Heart left ventricle (tissue), 16 donors: ENCODE measurements around the gene ZMIZ1. TPM values are rescaled to one million over a fixed set of nuclear protein-coding genes. Genes with fewer than 3 reads are reported as not detected.
A peak's percentile ranks its signal among the peaks of the same experiment; 100 is the strongest.

Source experiments
- ATAC-seq, 4 donors: fragments of 200-7000 bp; cut with Tn5 transposase; one replicate each; pipeline ENCODE4 v1.9.1; 2020 to 2022; ENCODE audit warnings: moderate library complexity in 4 of 4, mild to moderate bottlenecking in 3 of 4, moderate number of reproducible peaks in 1 of 4
- DNase-seq, 5 donors: peaks; one replicate each; pipeline ENCODE4 v3.0.0-alpha.2; 2020
- H3K27ac ChIP-seq, 12 donors: fragments of 200-600 bp; sonication (generic) in 4 of 12; one replicate each; pipeline versions ENCODE4 v1.5.0 to v1.8.0; 2016 to 2022; ENCODE audit warnings: mild to moderate bottlenecking in 2 of 12
- H3K27me3 ChIP-seq, 9 donors: fragments of 200-600 bp; sonication (generic) in 2 of 9; one replicate each; pipeline versions ENCODE4 v1.5.1 to v1.8.0; 2016 to 2022; ENCODE audit warnings: mild to moderate bottlenecking in 3 of 9
- H3K36me3 ChIP-seq, 9 donors: fragments of 200-600 bp; sonication (generic) in 2 of 9; one replicate each; pipeline versions ENCODE4 v1.5.0 to v1.8.0; 2018 to 2022; ENCODE audit warnings: mild to moderate bottlenecking in 2 of 9
- H3K4me1 ChIP-seq, 12 donors: fragments of 200-600 bp; sonication (generic) in 4 of 12; one replicate each; pipeline versions ENCODE4 v1.5.0 to v1.8.0; 2016 to 2022; ENCODE audit warnings: mild to moderate bottlenecking in 3 of 12
- H3K4me3 ChIP-seq, 12 donors: fragments of 200-600 bp; sonication (generic) in 4 of 12; one replicate each; pipeline versions ENCODE4 v1.5.0 to v1.8.0; 2017 to 2022; ENCODE audit warnings: mild to moderate bottlenecking in 9 of 12, moderate library complexity in 4 of 12
- H3K9me3 ChIP-seq, 12 donors: fragments of 200-600 bp; sonication (generic) in 4 of 12; one replicate each; pipeline versions ENCODE4 v1.5.0 to v1.8.0; 2016 to 2022; ENCODE audit warnings: mild to moderate bottlenecking in 1 of 12
- POLR2A ChIP-seq, 2 donors: fragments of 450-650 bp; IDR thresholded peaks; one replicate each; pipeline ENCODE4 v1.6.1; 2017; ENCODE audit warnings: antibody characterized with exemption in 2 of 2, mild to moderate bottlenecking in 2 of 2, moderate library complexity in 2 of 2
- WGBS, 4 donors: extraction: QIAGEN DNeasy Blood & Tissue Kit in 2 of 4; methylation state at CpG; one replicate each; pipeline versions ENCODE4 v1.1.5 to v1.1.7; 2013 to 2018; 5-methylcytosine and 5-hydroxymethylcytosine counted together
- intact Hi-C, 10 donors: fragments of 100-400 bp; cut with DNase I; formaldehyde crosslinking; loops; one replicate each; pipeline versions ENCODE4 v1.11.1 to v1.14.2; 2022
- polyA plus RNA-seq, 2 donors: library from polyadenylated mRNA; stranded (reverse); fragments of 200-250 nt; gene quantifications; one replicate each; pipeline ENCODE4 v1.2.3, GENCODE V29; 2013
- total RNA-seq, 9 donors: library from RNA; depleted of rRNA in 2 of 9; stranded (reverse); fragments of >200 nt in 2 of 9; fragmentation: NEBNext Ultra II Directional in 3 of 9; extraction: Animal tissue kit (Norgen Biotek cat#: 25700) in 3 of 9; gene quantifications; one replicate each; pipeline versions ENCODE4 v1.1.0 to v1.2.4, GENCODE V29; 2016 to 2023
- TF ChIP-seq, protein P1 (sequence below), 12 donors: fragments of 200-600 bp; sonication (generic) in 4 of 12; IDR thresholded peaks; one replicate each; pipeline versions ENCODE4 v1.5.0 to v1.8.0; 2018 to 2022; ENCODE audit warnings: antibody characterized with exemption in 12 of 12, mild to moderate bottlenecking in 5 of 12
- donor health status: ischemic (EF 13 %, LVEDD 7.1; RV severe dilation, severe dysfunction).
- donor health status: healthy with polysubstance abuse.
- donor health status: DM: no; HTN: yes; CAD: no.
- donor health status: DM: no; HTN: no; CAD: no.
- donor health status: ischemic (EF 25% LVEDD 6.9; RV normal size, moderate dysfunction).
- donor health status: ischemic (EF 25% LVEDD 5.7; RV mildly dilated, moderate dysfunction).
- donor health status: healthy.
- donor health status: DM: yes; HTN: yes; CAD: no.
- donor health status: ischemic (EF 35%, LVEDD 5.7; RV mildly dilated, moderate dysfunction).
- donor health status: nonischemic (EF 11% LVEDD 7.7; RV severe dilation, severe dysfunction).
- donor health status: DM: yes; HTN: yes; CAD: no.
- donor health status: PGD.
- donor health status: ischemic (EF 29% LVEDD 5.4; RV normal size, mild dysfunction).
- donor health status: nonischemic (EF 23%, LVEDD 6.1; RV moderate dilation, normal function).

ZMIZ1 gene
- total and polyA plus RNA-seq, 11 donors, result 19.7 to 75.4 (median 49.2) TPM

DNA sequence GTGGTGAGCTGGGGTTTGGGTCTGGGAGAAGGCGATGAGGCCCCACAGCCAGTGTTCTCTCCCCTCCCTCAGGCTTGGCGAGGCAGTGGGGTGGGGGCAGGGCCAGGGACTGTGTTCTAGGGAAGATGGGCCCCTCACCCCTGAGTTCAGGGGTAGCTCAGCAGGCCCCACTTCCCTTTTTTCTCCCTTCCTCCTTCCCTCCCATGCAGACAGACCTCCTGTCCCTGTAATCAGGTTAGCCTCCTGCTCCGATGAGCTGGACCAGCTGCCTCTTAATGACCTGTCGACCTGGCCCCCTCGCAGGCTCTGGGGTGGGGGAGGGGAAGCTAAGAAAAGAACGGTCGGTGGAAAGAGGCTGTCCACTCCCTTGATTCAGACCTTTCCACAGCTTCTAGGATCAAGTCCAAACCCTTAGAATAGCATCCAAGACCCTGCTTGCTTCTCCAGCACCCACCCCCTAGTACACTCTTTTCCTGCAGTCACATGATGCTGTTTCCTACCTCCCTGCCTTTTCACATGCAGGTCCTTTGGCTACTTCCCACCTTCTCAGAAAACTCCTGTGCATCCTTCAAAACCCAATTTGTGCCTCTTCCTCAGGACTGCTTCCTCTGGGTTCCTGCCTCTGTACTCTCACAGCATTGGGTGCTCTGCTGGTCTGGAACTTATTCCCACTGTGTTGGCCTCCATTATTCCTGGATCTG is 64.1 kb downstream of the ZMIZ1 start:
- Histone ChIP-seq H3K9me3 (no peaks in the 10 kb centered on the region), H3K27me3 (no peaks in the 10 kb centered on the region), H3K36me3 (peaks cover 0 to 16% (median 0%) of the 10 kb centered on the region in 9 donors), H3K4me1 (peaks cover 29 to 100% (median 96%) of the 10 kb centered on the region in 12 donors), H3K27ac (peak overlapping the region in 11 of 12 donors; percentile 30 to 97 (median 91)), H3K4me3 (no peak overlapping the region)
- intact Hi-C loops, result loop anchor here in 6 of 10 donors (5.0 to 10.0 kb wide), 5 partner anchors 48 to 62 kb away; no protein-coding TSS in a partner anchor
- WGBS, 4 donors, result 39 to 51% (median 48%) methylated on average over 6 to 7 of the region's 7 CpGs
- DNase-seq (no peak), ATAC-seq (no peak)
- TF ChIP-seq POLR2A (IDR thresholded peaks at IDR 0.05), result no peak
- TF ChIP-seq, protein P1, sequence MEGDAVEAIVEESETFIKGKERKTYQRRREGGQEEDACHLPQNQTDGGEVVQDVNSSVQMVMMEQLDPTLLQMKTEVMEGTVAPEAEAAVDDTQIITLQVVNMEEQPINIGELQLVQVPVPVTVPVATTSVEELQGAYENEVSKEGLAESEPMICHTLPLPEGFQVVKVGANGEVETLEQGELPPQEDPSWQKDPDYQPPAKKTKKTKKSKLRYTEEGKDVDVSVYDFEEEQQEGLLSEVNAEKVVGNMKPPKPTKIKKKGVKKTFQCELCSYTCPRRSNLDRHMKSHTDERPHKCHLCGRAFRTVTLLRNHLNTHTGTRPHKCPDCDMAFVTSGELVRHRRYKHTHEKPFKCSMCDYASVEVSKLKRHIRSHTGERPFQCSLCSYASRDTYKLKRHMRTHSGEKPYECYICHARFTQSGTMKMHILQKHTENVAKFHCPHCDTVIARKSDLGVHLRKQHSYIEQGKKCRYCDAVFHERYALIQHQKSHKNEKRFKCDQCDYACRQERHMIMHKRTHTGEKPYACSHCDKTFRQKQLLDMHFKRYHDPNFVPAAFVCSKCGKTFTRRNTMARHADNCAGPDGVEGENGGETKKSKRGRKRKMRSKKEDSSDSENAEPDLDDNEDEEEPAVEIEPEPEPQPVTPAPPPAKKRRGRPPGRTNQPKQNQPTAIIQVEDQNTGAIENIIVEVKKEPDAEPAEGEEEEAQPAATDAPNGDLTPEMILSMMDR (IDR thresholded peaks at IDR 0.05), result no peak

DNA sequence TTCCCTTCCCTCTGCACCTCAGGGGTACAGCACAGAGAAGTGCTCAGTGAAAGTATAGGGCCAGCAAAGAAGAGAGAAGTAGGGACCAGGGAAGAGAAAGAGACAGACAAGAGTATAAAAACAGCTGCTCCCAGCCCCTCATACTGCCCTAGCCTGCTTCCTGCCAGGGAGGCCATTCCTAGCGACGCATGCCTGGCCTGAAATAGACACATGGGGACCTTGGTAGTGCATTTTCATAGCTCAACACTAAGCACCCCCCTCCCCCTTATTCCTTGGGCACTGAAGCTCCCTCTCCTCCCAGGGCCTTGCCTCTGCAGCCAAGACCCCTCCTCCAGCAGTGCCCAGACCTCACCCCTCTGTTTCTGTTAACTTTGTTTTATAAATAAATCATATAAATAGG is 64.7 kb downstream of the ZMIZ1 start:
- peak overlapping the region in 11 of 12 donors; percentile 11 to 97 (median 91) for H3K27ac ChIP-seq
- no peak for DNase-seq
- intact Hi-C loops, result loop anchor here in 6 of 10 donors (5.0 to 10.0 kb wide), 5 partner anchors 49 to 61 kb away; no protein-coding TSS in a partner anchor

DNA sequence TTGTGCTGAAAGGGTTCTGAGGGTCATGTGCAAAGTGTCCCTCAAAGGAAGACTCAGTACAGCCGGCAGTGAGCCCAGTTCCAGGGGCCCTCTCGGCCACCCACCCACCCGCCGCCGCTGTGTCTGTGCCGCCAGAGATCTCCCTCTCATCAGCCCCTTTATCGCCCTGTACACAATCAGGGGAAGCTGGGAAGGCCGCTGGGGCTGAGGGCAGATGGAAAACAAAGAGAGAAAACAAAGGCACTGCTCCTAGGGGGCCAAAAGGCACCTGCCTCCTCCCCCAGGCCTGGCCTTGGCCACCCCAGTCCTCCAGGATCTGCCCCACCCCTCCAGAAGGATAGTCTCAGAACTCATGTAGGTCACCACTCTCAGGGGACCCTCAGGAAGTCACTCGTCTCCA is 67.0 kb downstream of the ZMIZ1 start:
- no peaks in the 10 kb centered on the region for H3K27me3 ChIP-seq
- H3K4me1 ChIP-seq, result peaks cover 46 to 100% (median 96%) of the 10 kb centered on the region in 12 donors
- no peak overlapping the region for H3K4me3 ChIP-seq
- H3K27ac ChIP-seq, result peak overlapping the region; percentile 20 to 97 (median 88)
- 16 to 51% (median 24%) methylated on average over 2 to 9 of the region's 9 CpGs for WGBS, 4 donors
- H3K9me3 ChIP-seq, result no peaks in the 10 kb centered on the region
- peaks cover 0 to 23% (median 10%) of the 10 kb centered on the region in 9 donors for H3K36me3 ChIP-seq
- intact Hi-C loops, result loop anchor here in 5 of 10 donors (5.0 to 10.0 kb wide), 5 partner anchors 49 to 63 kb away; no protein-coding TSS in a partner anchor
- no peak for TF ChIP-seq POLR2A (IDR thresholded peaks at IDR 0.05)
- TF ChIP-seq, protein P1 (IDR thresholded peaks at IDR 0.05), result no peak
- peak in 2 of 4 donors; percentile 1 to 12 for ATAC-seq
- peak in 2 of 5 donors; percentile 41 to 63 for DNase-seq

More for the DNA sequence above, 64.7 kb downstream of the ZMIZ1 start:
- peak in 1 of 4 donors; percentile 17 for ATAC-seq
- TF ChIP-seq, protein P1 (IDR thresholded peaks at IDR 0.05), result no peak
- TF ChIP-seq POLR2A (IDR thresholded peaks at IDR 0.05), result no peak
- Histone ChIP-seq H3K4me3 (no peak overlapping the region), H3K36me3 (peaks cover 0 to 15% (median 0%) of the 10 kb centered on the region in 9 donors), H3K27me3 (no peaks in the 10 kb centered on the region), H3K9me3 (no peaks in the 10 kb centered on the region), H3K4me1 (peaks cover 35 to 100% (median 96%) of the 10 kb centered on the region in 12 donors)
- WGBS, 4 donors, result 13 to 34% (median 19%) methylated on average over 2 of the region's 2 CpGs
